ENCODE measurements around the gene VPS45.

Gene VPS45

GRCh38 chr1:150073516-150073915 is 5.9 kb downstream of the VPS45 start:
- no peak for DNase-seq

- DNase-seq, result peak; percentile 24
Observed at GRCh38 chr1:150076066-150076465, 8.5 kb downstream of the VPS45 start.

- DNase-seq, result no peak
Observed at GRCh38 chr1:150076985-150077384, 9.4 kb downstream of the VPS45 start.

GRCh38 chr1:150080784-150081183 is 13.2 kb downstream of the VPS45 start:
- no peak for DNase-seq

GRCh38 chr1:150082494-150082893 is 14.9 kb downstream of the VPS45 start:
- DNase-seq, result no peak

GRCh38 chr1:150083907-150084306 is 16.3 kb downstream of the VPS45 start:
- peak; percentile 13 for DNase-seq

GRCh38 chr1:150085406-150085805 is 17.8 kb downstream of the VPS45 start:
- DNase-seq, result no peak

- no peak for DNase-seq
Observed at GRCh38 chr1:150087415-150087814, 19.8 kb downstream of the VPS45 start.

- no peak for DNase-seq
Observed at GRCh38 chr1:150089846-150090520, 22.4 kb downstream of the VPS45 start.

GRCh38 chr1:150092180-150092791 is 24.7 kb downstream of the VPS45 start:
- no peak for DNase-seq

GRCh38 chr1:150093805-150094204 is 26.2 kb downstream of the VPS45 start:
- DNase-seq, result no peak

- DNase-seq, result no peak
Observed at GRCh38 chr1:150094734-150095265, 27.2 kb downstream of the VPS45 start.

- DNase-seq, result no peak
Observed at GRCh38 chr1:150102986-150103385, 35.4 kb downstream of the VPS45 start.

- no peak for DNase-seq
Observed at GRCh38 chr1:150106341-150106740, 38.8 kb downstream of the VPS45 start.

- no peak for DNase-seq
Observed at GRCh38 chr1:150109586-150109985, 42.0 kb downstream of the VPS45 start.

GRCh38 chr1:150110116-150110515 is 42.5 kb downstream of the VPS45 start:
- DNase-seq, result no peak

- no peak for DNase-seq
Observed at GRCh38 chr1:150111670-150112069, 44.1 kb downstream of the VPS45 start.

GRCh38 chr1:150115121-150115520 is 47.5 kb downstream of the VPS45 start:
- DNase-seq, result no peak

GRCh38 chr1:150118716-150119115 is 51.1 kb downstream of the VPS45 start:
- DNase-seq, result peak; percentile 3

GRCh38 chr1:150121236-150121862 is 53.8 kb downstream of the VPS45 start:
- DNase-seq, result peak; percentile 41

- no peak for DNase-seq
Observed at GRCh38 chr1:150126811-150127210, 59.2 kb downstream of the VPS45 start.

- DNase-seq, result no peak
Observed at GRCh38 chr1:150127464-150127863, 59.9 kb downstream of the VPS45 start.

GRCh38 chr1:150127868-150128267 is 60.3 kb downstream of the VPS45 start:
- DNase-seq, result peak; percentile 22

GRCh38 chr1:150132372-150132771 is 64.8 kb downstream of the VPS45 start:
- DNase-seq, result no peak

Measured in HCEC 1CT (cell line).